NCI-H82 treated with DMSO at 0.1 percent for 48 hours (cell line): ENCODE measurements around the gene PRRT1.
"Not testable (repeated sequence)": the region's sequence is repeated elsewhere in the genome, so short reads cannot be mapped to it uniquely, and the experiment has no call there.

Experiments used
- DNase-seq: peaks from one replicate; lab custom pipeline; 2025; ENCODE audit not compliant: unreplicated experiment; lab: John Stamatoyannopoulos, UW

Gene PRRT1

DNA sequence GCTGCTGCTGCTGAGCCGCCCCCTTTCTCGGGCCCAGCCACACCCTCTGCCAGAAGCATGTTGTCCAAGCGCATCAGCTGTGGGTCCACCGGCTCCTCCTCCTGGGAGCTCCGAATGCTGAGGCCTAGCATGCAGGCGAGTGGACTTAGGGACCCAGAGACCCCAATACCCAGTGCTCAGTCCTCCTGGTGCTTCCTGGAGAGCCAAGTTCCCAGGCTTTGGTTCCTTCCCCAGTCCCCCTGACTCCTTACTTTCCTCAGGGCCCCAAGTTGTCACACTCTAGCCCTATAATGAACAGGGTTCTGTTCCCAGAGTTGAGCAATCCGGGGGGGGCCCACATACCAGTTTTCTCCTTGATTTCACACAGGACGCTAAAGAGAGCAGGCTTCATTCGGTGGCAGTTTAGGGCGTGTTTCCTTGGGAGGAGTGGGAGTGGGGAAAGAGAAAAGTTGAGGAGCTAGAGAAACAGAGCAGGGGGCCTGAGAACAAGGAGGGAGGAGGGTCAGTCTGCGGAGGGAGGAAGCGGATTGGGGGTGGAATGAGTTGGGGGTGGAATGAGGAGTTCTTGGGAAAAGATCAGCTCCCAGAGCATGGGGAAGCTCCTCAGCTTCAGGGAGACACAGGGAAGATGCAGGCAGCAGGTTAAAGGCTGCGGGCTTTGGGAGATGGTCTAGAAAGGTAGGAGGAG is 36.8 kb upstream of the PRRT1 start:
- DNase-seq: no peak

GRCh38 chr6:32187725-32188380 is 36.1 kb upstream of the PRRT1 start:
- not testable (repeated sequence) for DNase-seq

GRCh38 chr6:32187009-32187709 is 35.4 kb upstream of the PRRT1 start:
- no peak for DNase-seq

DNA sequence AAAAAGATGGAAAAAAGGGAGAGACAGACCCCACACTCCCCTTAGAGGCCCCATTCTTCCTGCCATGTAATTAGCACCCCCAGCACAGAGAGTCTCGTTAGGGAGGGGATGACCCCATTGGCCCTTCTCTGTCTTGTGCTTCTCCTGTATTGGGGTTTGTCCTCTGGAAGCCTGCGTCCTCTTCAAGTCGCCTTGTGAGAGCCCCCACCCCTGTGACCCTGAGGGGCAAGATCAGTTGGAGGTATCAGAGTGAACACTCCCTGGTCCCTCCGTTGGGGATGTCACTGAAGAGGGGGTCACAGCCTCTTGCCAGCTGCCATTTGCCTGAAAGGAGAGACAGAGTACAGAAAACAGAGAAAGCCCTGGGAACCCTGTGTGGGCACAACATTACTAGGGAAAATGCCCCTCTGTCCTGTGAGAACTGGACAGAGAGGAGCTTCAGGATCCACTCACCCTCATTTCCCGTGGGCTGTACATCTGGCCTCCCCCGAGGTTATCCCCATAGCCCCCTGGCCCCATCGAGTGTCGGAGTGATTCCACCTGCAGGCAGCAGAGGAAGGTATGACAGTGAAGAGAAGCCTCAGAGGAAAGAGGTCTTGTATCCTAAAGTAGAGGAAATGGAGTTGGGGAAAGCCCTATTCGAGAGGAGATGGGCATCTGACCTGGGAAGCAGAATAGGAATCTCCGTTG is 34.6 kb upstream of the PRRT1 start:
- DNase-seq: not testable (repeated sequence)

- DNase-seq: peak; percentile 49
Observed at GRCh38 chr6:32185681-32186131, 34.0 kb upstream of the PRRT1 start.

GRCh38 chr6:32184084-32184640 is 32.4 kb upstream of the PRRT1 start, which contains the start of gene AGER:
Gene AGER, minus strand, starts transcription at chr6:32184253. Its CDS starts 31 bp downstream, at chr6:32184222.
- DNase-seq: no peak

- DNase-seq: no peak
Observed at GRCh38 chr6:32183483-32184083, 31.8 kb upstream of the PRRT1 start.

- DNase-seq: no peak
Observed at GRCh38 chr6:32183030-32183429, 31.3 kb upstream of the PRRT1 start.

- DNase-seq: no peak
Observed at GRCh38 chr6:32182555-32182981, 30.8 kb upstream of the PRRT1 start.

DNA sequence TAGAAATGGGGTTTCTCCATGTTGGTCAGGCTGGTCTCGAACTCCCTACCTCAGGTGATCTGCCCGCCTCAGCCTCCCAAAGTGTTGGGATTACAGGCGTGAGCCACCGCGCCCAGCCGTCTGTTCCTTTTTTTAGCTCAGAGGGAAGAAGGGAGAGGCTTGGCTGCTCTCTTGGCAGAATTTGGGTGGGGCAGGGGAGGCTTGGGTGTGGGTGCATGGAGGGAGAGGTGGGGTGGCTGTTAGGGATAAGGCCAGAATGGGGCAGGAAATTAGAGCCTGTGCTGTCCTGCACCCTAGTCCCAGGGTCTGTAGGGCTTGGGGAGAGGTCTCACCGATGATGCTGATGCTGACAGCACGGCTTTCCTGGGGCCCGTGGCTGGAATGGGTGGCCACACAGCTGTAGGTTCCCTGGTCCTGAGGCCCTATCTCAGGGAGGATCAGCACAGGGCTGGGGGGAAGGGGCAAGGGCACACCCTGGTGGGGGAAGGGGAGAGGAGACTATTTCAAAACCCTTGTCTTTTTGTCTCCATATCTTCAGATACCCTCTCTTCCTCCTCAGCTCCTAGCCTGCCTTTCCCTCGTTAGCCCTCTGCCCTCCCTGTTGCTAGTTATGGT is 30.3 kb upstream of the PRRT1 start:
- no peak for DNase-seq

DNA sequence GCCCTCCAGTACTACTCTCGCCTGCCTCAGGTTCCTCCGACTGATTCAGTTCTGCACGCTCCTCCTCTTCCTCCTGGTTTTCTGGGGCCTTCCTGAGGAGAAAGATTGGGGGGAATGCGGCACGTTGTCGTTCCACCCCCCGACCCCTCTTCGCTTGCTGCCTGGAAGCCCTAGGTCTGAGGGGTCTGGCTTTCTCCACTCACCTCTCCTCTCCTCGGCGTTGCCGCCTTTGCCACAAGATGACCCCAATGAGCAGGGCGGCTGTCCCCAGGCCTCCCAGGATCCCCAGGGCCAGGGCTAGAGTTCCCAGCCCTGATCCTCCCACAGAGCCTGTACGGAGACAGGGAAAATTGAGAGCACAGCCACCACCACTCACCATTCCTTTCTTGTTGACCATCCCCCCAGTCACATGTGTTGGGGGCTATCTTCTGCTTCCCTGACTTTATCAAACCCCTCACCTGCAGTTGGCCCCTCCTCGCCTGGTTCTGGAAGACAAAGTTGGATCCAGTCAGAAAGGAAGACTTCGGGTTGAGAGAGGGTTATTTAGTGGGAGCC is 29.5 kb upstream of the PRRT1 start:
- no peak for DNase-seq

DNA sequence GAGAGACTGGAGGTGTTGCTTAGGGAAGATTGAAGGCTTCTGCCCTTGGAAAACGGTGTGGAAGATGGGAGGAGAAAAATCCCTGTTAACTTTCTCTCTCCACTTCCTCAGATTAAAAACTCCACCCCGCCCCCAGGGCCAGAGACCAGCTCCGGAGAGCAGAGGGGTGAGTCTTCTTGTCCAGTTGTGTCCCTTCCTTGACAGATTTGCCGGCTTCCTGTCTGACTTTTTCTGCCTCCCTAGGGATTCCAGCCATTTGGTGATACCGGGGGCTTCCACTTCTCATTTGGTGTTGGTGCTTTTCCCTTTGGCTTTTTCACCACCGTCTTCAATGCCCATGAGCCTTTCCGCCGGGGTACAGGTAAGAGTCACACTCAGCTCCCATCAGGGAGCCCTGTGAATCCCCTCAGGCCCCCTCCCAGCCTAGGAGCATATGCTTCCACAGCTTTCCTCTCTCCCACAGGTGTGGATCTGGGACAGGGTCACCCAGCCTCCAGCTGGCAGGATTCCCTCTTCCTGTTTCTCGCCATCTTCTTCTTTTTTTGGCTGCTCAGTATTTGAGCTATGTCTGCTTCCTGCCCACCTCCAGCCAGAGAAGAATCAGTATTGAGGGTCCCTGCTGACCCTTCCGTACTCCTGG is 28.1 kb upstream of the PRRT1 start:
- DNase-seq: no peak

GRCh38 chr6:32178547-32179440 is 27.1 kb upstream of the PRRT1 start:
- no peak for DNase-seq

DNA sequence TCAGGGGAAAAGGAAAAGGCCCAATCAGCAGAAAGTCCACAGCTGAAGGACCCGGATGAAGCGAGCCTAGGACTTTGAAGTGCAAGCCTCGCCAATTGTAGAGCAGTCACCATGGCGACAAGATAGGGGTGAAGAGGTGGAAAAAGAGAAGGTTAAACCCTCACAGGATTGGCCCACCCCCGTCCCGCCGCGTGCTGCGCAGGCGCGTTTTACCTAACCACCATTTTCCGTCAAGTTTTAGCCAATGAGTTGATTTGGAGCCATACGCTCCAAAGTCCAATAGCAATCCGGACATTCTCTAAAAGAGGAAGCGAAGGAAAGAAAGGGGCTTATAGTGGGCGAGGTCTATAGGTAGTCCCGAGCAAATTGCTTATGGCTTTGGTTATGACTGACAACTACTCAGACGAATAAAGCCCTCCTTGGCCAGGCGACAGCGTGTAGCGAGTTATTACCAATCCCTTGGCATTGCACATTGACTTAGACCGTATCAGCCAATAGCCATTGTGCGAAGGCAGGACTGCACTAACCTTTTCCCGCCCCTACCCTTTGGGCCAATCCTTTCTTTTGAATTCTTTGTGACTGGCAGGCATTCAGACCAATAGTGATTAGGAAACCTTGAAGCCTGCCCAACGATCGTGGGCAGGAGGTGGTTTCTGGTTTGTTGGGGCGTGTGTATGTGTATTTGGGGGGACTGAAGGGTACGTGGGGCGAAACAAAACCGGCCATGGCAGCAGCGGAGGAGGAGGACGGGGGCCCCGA is 26.2 kb upstream of the PRRT1 start, which contains the start of gene RNF5:
RNF5 (plus strand) TSS at position 618 of the 759 bp plus-strand sequence; CDS start at position 725, 107 bp downstream.
- DNase-seq: peak; percentile 100

GRCh38 chr6:32177183-32177787 is 25.5 kb upstream of the PRRT1 start:
- DNase-seq: peak; percentile 88

- peak; percentile 78 for DNase-seq
Observed at GRCh38 chr6:32176476-32177182, 24.9 kb upstream of the PRRT1 start.
